ENCODE measurements around the gene POU2AF2.

DNA sequence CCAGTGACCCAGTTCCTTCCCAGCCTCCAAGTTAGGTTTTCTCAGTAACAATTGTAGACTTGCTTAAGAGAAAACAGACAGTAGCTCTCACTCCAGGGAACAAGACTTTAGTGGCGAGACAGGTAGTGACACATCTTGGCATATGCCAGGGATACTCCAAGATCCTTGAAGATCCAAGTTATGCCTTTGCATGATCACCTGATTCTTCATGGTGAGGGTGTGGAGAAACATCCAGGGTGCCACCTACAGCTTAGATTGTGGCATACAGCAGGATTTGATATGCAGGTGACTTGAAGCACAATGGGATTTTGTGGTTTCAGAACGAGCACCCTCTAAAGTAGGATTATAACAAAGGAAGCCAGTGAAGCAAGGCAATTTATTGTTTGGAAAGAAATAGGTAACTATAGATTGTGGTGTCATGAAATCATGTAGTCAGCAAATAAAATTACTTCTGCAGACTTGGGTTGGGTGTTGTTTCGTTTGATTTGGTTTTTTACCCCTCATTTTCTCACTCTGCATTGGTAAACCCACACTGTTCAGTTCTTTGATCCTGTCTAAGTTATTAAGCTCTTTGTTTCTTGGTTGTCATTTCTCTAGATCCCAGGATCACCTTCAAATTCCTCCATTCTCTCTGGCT is 62.1 kb downstream of the POU2AF2 start:
- no peak for TF ChIP-seq POLR2AphosphoS5 (IDR thresholded peaks at IDR 0.05; ENCODE audit: low read depth, low read length)
- TF ChIP-seq POLR2A (IDR thresholded peaks at IDR 0.05; ENCODE audit: low read depth, low read length), result no peak
- TF ChIP-seq PAX5 (IDR thresholded peaks at IDR 0.05; ENCODE audit: insufficient read depth, low read length, severe bottlenecking), result no peak
- no peak for TF ChIP-seq TAF1 (IDR thresholded peaks at IDR 0.05; ENCODE audit: low read depth, low read length)

All from GM12891 (cell line).